ENCODE data around the gene TEX29.

GRCh38 chr13:111325941-111326620 lies 5.6 kb downstream of the TEX29 start:
- TF ChIP-seq POLR2A (IDR thresholded peaks at IDR 0.05; ENCODE audit: low read depth, low read length) (no peak), SMC3 (IDR thresholded peaks at IDR 0.05; ENCODE audit: low read depth, low read length) (no peak), CTCF (conservative IDR thresholded peaks at IDR 0.05; ENCODE audit: low read depth, low read length) (no peak), CHD1 (IDR thresholded peaks at IDR 0.05; ENCODE audit: low read depth, low read length) (no peak)

Measured in IMR-90 (cell line).